Measurements from ENCODE around the gene RNASE3. TPM values are rescaled to one million over a fixed set of nuclear protein-coding genes. Genes with fewer than 3 reads are reported as not detected.
"Not testable (repeated sequence)": the region's sequence is repeated elsewhere in the genome, so short reads cannot be mapped to it uniquely, and the experiment has no call there.

RNASE3 gene
- total RNA-seq, 1 donor from 2014 or later: not detected

DNA sequence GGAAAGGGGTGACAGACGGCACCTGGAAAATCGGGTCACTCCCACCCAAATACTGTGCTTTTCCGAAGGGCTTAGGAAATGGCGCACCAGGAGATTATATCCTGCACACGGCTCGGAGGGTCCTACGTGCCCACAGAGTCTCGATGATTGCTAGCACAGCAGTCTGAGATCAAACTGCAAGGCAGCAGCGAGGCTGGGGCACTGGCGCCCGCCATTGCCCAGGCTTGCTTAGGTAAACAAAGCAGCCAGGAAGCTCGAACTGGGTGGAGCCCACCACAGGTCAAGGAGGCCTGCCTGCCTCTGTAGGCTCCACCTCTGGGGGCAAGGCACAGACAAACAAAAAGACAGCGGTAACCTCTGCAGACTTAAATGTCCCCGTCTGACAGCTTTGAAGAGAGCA is 19.6 kb downstream of the RNASE3 start:
- DNase-seq (ENCODE audit: extremely low read depth, low read depth, low spot score): not testable (repeated sequence)

DNA sequence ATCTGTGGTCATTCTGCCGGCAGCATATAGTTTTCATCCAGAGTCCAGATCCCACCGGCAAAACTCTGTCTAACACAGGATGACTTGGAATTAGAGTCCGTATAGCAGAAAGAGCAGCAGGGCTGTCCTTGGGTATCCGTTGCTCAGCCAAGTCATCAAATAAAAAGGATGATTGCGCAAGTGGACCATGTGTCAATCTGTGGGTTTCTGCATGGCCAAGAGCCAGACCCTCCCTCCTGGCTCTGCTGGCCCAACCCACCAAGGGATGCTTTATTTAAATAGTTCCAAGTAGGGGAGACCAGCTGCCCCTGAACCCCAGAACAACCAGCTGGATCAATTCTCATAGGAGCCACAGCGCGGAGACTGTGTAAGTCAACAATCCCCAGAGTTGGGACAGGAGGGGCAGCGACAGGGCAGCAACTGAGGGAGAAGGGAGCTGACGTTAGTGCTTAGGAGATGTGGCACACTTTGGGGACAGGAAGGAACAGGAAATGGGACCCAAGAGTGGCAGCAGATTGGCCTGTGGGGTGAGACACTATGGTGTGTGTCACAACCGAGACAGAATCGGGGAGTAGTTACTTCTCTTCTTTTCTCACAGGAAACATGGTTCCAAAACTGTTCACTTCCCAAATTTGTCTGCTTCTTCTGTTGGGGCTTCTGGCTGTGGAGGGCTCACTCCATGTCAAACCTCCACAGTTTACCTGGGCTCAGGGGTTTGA is 28.0 kb downstream of the RNASE3 start:
- not testable (repeated sequence) for DNase-seq (ENCODE audit: extremely low read depth, low read depth, low spot score)

DNA sequence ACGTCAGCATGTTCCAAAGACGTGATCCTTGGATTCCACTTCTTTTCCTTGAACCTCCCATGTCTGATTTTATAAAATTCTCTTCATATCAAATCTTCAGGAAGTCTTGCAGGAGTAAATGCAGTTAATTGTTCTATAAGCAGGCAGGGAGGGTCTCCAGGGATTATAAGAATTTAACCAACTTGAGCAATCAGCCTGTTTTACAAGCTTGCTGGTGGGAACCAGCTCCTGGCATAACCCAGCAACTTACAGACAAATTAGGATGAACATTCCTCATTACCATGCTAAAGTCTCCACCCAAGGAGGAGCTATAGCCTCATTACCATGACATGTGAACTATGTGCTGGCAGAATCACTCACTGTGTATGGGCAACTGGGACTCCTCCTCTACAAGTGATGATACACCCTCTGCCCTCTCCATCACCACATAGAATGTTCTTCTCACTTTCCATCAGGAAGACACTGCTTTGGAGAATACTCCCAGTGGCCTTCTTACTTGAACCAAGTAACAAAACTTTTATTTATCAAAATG is 32.6 kb downstream of the RNASE3 start:
- not testable (repeated sequence) for DNase-seq (ENCODE audit: extremely low read depth, low read depth, low spot score)

DNA sequence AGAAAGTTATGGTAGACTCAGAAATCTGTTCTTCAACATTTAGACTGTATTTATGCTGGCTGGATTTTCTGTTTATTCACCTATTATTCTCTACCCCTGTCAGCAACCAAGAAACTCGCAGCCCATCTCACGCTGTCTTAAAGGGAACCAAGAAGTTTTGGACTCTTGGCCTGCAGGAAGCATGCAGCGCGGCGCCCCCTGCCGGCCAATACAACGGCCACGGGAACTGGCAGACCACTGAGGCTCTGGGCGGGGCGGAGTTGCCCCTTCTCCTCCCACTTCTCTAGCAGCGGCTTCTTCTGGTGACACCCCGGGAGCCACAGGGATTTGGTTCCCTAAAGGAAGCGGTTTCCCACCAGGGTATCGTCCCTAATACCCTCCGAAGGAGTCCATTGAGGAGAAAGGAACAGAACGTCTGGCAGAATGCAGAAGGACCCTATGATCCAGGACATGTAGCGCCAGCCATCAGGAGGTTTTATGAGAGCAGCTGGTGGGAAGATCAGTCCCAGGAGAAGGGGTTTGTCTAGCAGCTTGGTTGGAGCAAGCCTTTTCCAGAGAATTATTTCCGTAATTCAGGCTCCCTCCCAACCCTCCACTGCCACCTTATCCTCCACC is 43.1 kb downstream of the RNASE3 start:
- no peak for DNase-seq (ENCODE audit: extremely low read depth, low read depth, low spot score)

DNA sequence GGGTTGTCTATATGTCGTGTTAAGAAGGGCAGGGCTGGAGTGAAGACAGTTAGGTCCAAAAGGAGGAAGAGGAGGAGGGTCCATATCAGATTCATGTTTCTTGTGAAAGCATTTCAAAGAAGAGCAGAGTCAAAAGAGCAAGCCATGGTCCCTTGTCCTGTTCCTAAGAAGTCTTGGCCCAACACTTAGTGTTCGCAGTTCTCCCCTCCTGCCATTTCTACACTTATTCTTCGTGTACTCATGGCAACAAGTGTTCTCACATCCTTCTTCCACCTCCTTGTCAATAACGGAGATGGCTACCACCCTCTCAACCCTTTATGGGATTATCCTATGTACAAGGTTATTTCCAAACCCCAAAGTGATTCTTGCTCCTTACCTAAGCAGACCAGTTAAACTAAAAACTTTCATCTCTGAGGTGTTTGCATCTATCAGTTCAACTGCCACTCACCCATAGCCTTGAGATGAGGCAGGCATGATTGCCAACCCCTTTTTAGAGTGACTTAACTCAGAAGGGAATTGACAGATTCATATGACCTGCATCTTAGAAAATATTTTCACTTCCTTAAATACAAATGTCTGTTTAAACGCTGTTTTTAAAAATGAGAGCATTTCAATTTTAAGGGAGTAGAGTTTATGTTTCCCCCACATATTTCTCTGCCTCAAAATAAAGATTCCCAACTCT is 44.3 kb downstream of the RNASE3 start:
- DNase-seq (ENCODE audit: extremely low read depth, low read depth, low spot score): no peak

Other genes starting within 250 kb of the RNASE3 start
- not detected in 2 replicates for gene OR6S1, start 249.7 kb upstream of the RNASE3 start, total RNA-seq
- gene RNASE4, start 206.8 kb upstream of the RNASE3 start, total RNA-seq: 4.0 and 7.8 TPM in 2 replicates
- 4.5 and 5.9 TPM in 2 replicates for gene ANG, start 202.6 kb upstream of the RNASE3 start, total RNA-seq
- gene EDDM3A, start 145.5 kb upstream of the RNASE3 start, total RNA-seq: not detected in 2 replicates
- gene EDDM3B, start 123.0 kb upstream of the RNASE3 start, total RNA-seq: not detected in 2 replicates
- 0.29 and 0.34 TPM in 2 replicates for gene RNASE6, start 110.1 kb upstream of the RNASE3 start, total RNA-seq
- 215 and 387 TPM in 2 replicates for gene RNASE1, start 88.5 kb upstream of the RNASE3 start, total RNA-seq
- gene RNASE2, start 64.1 kb downstream of the RNASE3 start, total RNA-seq: not detected in 2 replicates
- gene METTL17, start 98.6 kb downstream of the RNASE3 start, total RNA-seq: 47.3 and 62.2 TPM in 2 replicates
- not detected in 2 replicates for gene SLC39A2, start 107.9 kb downstream of the RNASE3 start, total RNA-seq
- gene NDRG2, start 133.7 kb downstream of the RNASE3 start, total RNA-seq: 2.6 and 3.1 TPM in 2 replicates
- gene TPPP2, start 138.8 kb downstream of the RNASE3 start, total RNA-seq: not detected in 2 replicates
- not detected in 2 replicates for gene RNASE13, start 143.4 kb downstream of the RNASE3 start, total RNA-seq
- not detected in 2 replicates for gene RNASE7, start 151.0 kb downstream of the RNASE3 start, total RNA-seq
- not detected in 2 replicates for gene RNASE8, start 166.4 kb downstream of the RNASE3 start, total RNA-seq
- gene ARHGEF40, start 178.9 kb downstream of the RNASE3 start, total RNA-seq: 20.4 and 22.0 TPM in 2 replicates
- gene ZNF219, start 207.3 kb downstream of the RNASE3 start, total RNA-seq: 20.9 and 39.1 TPM in 2 replicates
- gene TMEM253, start 209.7 kb downstream of the RNASE3 start, total RNA-seq: 0.19 TPM in 1 of 2 replicates, not detected in the other

All from glomerular endothelial cell (primary cell).